HepG2 (cell line): ENCODE data around the gene AK4. TPM values are rescaled to one million over a fixed set of nuclear protein-coding genes. Genes with fewer than 3 reads are reported as not detected.

ENCODE experiments used
- ATAC-seq: fragments of 200-7000 bp; cut with Tn5 transposase; 3 replicates; pipeline ENCODE4 v1.9.1; 2020; ENCODE audit warnings: mild to moderate bottlenecking, moderate library complexity
- BruUV-seq: library from RNA; stranded (reverse); fragments of 400-500 nt; replicated peaks from 2 replicates; lab custom pipeline; 2021; lab: Mats Ljungman, UMichigan
- CTCF ChIA-PET: fragments of 300-600 bp; formaldehyde crosslinking; extraction: SDS; loops from one replicate; lab custom pipeline; 2021; ENCODE audit warnings: low total read pairs, inconsistent platforms, low intra/inter-chr PET ratio; lab: Yijun Ruan, JAX
- POLR2A ChIA-PET: fragments of 350-600 bp; sonication (Branson Sonifier 250); formaldehyde crosslinking; loops from one replicate; lab custom pipeline; 2020; ENCODE audit warnings: antibody characterized with exemption, inconsistent platforms; lab: Yijun Ruan, JAX
- DNase-seq: peaks from one replicate; pipeline ENCODE4 v3.0.0-alpha.2; 2015; ENCODE audit warnings: low spot score
- FAIRE-seq: peaks from 3 replicates; lab custom pipeline; 2011; peaks lifted over from hg19 to GRCh38; lab: Jason Lieb, UNC
- H2AFZ ChIP-seq: one replicate; pipeline ENCODE4 v1.6.1; 2011; ENCODE audit warnings: low read length, inconsistent platforms
- H3K27ac ChIP-seq: fragments of 300-600 bp; 3 replicates; pipeline ENCODE4 v1.8.0; 2011; ENCODE audit warnings: mixed run types, mild to moderate bottlenecking, mixed read lengths, low read length, inconsistent platforms; ENCODE audit not compliant: insufficient read depth; ENCODE audit errors: extremely low read length
- H3K27me3 ChIP-seq, 2 experiments: fragments of 200-600 bp in 1 of 2; 2 replicates in 1 of 2; 3 replicates in 1 of 2; pipeline versions ENCODE4 v1.6.0 to v1.8.0; 2011; ENCODE audit warnings: low read length in 2 of 2, mild to moderate bottlenecking in 2 of 2, moderate library complexity in 2 of 2, inconsistent platforms in 1 of 2; ENCODE audit not compliant: insufficient read depth in 2 of 2, control insufficient read depth in 1 of 2
- H3K36me3 ChIP-seq, 2 experiments: fragments of 200-600 bp in 1 of 2; replicated peaks in 1 of 2; 2 replicates in 1 of 2; 3 replicates in 1 of 2; pipeline versions ENCODE4 v1.5.1 to v1.8.0; 2011; ENCODE audit warnings: low read length in 2 of 2, inconsistent platforms in 1 of 2; ENCODE audit not compliant: insufficient read depth in 2 of 2, control insufficient read depth in 1 of 2
- H3K4me1 ChIP-seq: 2 replicates; pipeline ENCODE4 v1.5.1; 2012; ENCODE audit warnings: low read length, inconsistent platforms; ENCODE audit not compliant: insufficient read depth
- H3K4me2 ChIP-seq: 2 replicates; pipeline ENCODE4 v1.6.0; 2011; ENCODE audit warnings: low read depth, low read length, inconsistent platforms
- H3K4me3 ChIP-seq, 3 experiments: fragments of 200-600 bp in 1 of 3; sonication (generic), shearing (Covaris generic) in 1 of 3; replicated peaks in 1 of 3; 2 replicates each; pipeline ENCODE4 v1.5.1; 2011 to 2016; ENCODE audit warnings: low read length in 3 of 3, inconsistent platforms in 2 of 3, low read depth in 2 of 3, mild to moderate bottlenecking in 2 of 3, control low read depth in 1 of 3, mixed read lengths in 1 of 3; ENCODE audit not compliant: insufficient read depth in 1 of 3
- H3K79me2 ChIP-seq: one replicate; pipeline ENCODE4 v1.6.1; 2011; ENCODE audit warnings: low read length, inconsistent platforms; ENCODE audit not compliant: insufficient read depth
- H3K9ac ChIP-seq: 2 replicates; pipeline ENCODE4 v1.6.0; 2011; ENCODE audit warnings: mild to moderate bottlenecking, low read depth, low read length, inconsistent platforms; ENCODE audit not compliant: insufficient read depth
- H3K9me3 ChIP-seq: 2 replicates; pipeline ENCODE4 v1.5.1; 2012; ENCODE audit warnings: mild to moderate bottlenecking, low read length
- H4K20me1 ChIP-seq: 2 replicates; pipeline ENCODE4 v1.6.0; 2011; ENCODE audit warnings: inconsistent platforms, mild to moderate bottlenecking, low read length, moderate library complexity; ENCODE audit not compliant: insufficient read depth
- MATR3 ChIP-seq: sonication (generic); formaldehyde crosslinking; IDR thresholded peaks from 2 replicates; pipeline ENCODE4 v1.4.0; 2020; ENCODE audit warnings: missing genetic modification reagents
- MLLT10 ChIP-seq: sonication (generic); formaldehyde crosslinking; IDR thresholded peaks from 2 replicates; pipeline ENCODE4 v1.4.0; 2020; ENCODE audit warnings: missing genetic modification reagents
- TCF12 ChIP-seq, 2 experiments: fragments of 450-650 bp in 1 of 2; sonication (generic) in 1 of 2; formaldehyde crosslinking in 1 of 2; IDR thresholded peaks; 2 replicates each; pipeline versions ENCODE4 v1.6.1 to v1.8.0; 2017 to 2022; ENCODE audit warnings: antibody characterized with exemption in 1 of 2, mild to moderate bottlenecking in 1 of 2, missing genetic modification reagents in 1 of 2, moderate library complexity in 1 of 2
- ZNF839 ChIP-seq: sonication (generic); formaldehyde crosslinking; IDR thresholded peaks from 2 replicates; pipeline ENCODE4 v1.4.0; 2020; ENCODE audit warnings: missing genetic modification reagents, mild to moderate bottlenecking, borderline replicate concordance
- WGBS: methylation state at CpG from one replicate; pipeline ENCODE4 v1.1.6; 2017; ENCODE audit warnings: low lambda C conversion rate; 5-methylcytosine and 5-hydroxymethylcytosine counted together
- in situ Hi-C: cut with HindIII; loops from 2 replicates; pipeline ENCODE4 v1.10.0; 2017; ENCODE audit warnings: low pct_unique_long_range_greater_than_20kb; ENCODE audit not compliant: extremely low pct_ligation_motif_present
- intact Hi-C: fragments of 100-400 bp; cut with micrococcal nuclease; formaldehyde crosslinking; loops from one replicate; pipeline ENCODE4 v1.10.0; 2022; ENCODE audit not compliant: unreplicated experiment
- polyA plus RNA-seq, 8 experiments: library from polyadenylated mRNA; depleted of rRNA in 3 of 8; stranded (reverse) in 7 of 8; unstranded in 1 of 8; fragments of >200 nt; fragmentation: Illumina TruSeq in 4 of 8; extraction: Trizol in 4 of 8; gene quantifications; 2 replicates each; pipeline versions ENCODE4 v1.2.1 to v1.2.3, GENCODE V29; 2011 to 2016; ENCODE audit warnings: low read depth in 4 of 8, missing spikeins in 1 of 8, mixed read lengths in 1 of 8; ENCODE audit not compliant: insufficient read depth in 1 of 8
- total RNA-seq, 5 experiments: library from RNA; depleted of rRNA; stranded (reverse); fragments of >200 nt; fragmentation: Illumina TruSeq; extraction: Trizol; gene quantifications; 2 replicates each; pipeline ENCODE4 v1.2.3, GENCODE V29; 2016; ENCODE audit warnings: low read depth in 1 of 5
- TF ChIP-seq, protein P1 (sequence below): sonication (generic); formaldehyde crosslinking; IDR thresholded peaks from 2 replicates; pipeline ENCODE4 v1.4.0; 2020; ENCODE audit warnings: missing genetic modification reagents, borderline replicate concordance
- TF ChIP-seq, protein P2 (sequence below): sonication (generic); formaldehyde crosslinking; IDR thresholded peaks from 2 replicates; pipeline ENCODE4 v1.5.0; 2020; ENCODE audit warnings: missing genetic modification reagents
- TF ChIP-seq, protein P3 (sequence below): sonication (generic); formaldehyde crosslinking; IDR thresholded peaks from 2 replicates; pipeline ENCODE4 v1.4.0; 2020; ENCODE audit warnings: missing genetic modification reagents

The AK4 gene
- total and polyA plus RNA-seq, 2 of the 13 experiments (the other 11 are each of a cell fraction or from before 2014, with no cell fraction given), result 110 to 160 TPM

DNA sequence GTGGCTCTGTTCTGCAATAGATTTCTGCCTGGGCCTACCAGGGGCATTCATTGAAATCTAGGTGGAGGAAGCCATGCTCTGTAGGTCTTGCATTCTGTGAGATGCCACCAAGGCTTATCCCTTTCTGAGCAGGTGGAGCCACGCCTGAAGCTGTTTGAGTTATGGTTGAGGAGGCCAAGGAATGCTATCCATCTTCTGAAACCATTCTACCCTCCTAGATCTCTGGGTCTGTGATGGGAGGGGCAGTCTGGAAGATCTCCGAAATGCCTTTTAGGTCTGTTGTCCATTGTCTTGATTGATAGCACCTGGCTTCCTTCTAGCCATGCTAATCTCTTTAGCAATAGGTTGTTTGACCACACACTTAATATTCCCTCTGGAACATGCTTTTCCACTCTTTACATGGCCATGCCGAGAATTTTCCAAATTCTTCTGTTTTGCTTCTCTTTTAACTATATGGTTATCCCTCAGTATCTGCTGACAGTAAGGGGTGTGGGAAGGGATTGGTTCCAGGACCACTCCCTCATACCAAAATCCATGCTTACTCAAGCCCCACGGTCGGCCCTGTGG is 45.2 kb downstream of the AK4 start:
- H4K20me1 ChIP-seq, result peaks cover 21% of the 10 kb centered on the region
- H3K4me2 ChIP-seq, result no peak overlapping the region
- in situ Hi-C loops, result no loop called here
- no peak overlapping the region for H3K4me3 ChIP-seq
- peaks cover 67% of the 10 kb centered on the region for H3K79me2 ChIP-seq
- no peak overlapping the region for H3K9ac ChIP-seq
- DNase-seq (no peak), ATAC-seq (no peak), FAIRE-seq (no peak)
- over 99% methylated on average over 4 of the region's 5 CpGs for WGBS
- no peaks in the 10 kb centered on the region for H3K4me1 ChIP-seq
- intact Hi-C loops, result no loop called here
- H3K36me3 ChIP-seq, result peaks cover 14 to 63% of the 10 kb centered on the region in 2 experiments
- H3K9me3 ChIP-seq, result no peaks in the 10 kb centered on the region
- no peaks in the 10 kb centered on the region for H3K27me3 ChIP-seq
- ChIA-PET POLR2A (no interaction called here), CTCF (no interaction called here)
- BruUV-seq, result no TSS peak
- H2AFZ ChIP-seq, result no peak overlapping the region
- no peak overlapping the region for H3K27ac ChIP-seq
- TF ChIP-seq, protein P1, sequence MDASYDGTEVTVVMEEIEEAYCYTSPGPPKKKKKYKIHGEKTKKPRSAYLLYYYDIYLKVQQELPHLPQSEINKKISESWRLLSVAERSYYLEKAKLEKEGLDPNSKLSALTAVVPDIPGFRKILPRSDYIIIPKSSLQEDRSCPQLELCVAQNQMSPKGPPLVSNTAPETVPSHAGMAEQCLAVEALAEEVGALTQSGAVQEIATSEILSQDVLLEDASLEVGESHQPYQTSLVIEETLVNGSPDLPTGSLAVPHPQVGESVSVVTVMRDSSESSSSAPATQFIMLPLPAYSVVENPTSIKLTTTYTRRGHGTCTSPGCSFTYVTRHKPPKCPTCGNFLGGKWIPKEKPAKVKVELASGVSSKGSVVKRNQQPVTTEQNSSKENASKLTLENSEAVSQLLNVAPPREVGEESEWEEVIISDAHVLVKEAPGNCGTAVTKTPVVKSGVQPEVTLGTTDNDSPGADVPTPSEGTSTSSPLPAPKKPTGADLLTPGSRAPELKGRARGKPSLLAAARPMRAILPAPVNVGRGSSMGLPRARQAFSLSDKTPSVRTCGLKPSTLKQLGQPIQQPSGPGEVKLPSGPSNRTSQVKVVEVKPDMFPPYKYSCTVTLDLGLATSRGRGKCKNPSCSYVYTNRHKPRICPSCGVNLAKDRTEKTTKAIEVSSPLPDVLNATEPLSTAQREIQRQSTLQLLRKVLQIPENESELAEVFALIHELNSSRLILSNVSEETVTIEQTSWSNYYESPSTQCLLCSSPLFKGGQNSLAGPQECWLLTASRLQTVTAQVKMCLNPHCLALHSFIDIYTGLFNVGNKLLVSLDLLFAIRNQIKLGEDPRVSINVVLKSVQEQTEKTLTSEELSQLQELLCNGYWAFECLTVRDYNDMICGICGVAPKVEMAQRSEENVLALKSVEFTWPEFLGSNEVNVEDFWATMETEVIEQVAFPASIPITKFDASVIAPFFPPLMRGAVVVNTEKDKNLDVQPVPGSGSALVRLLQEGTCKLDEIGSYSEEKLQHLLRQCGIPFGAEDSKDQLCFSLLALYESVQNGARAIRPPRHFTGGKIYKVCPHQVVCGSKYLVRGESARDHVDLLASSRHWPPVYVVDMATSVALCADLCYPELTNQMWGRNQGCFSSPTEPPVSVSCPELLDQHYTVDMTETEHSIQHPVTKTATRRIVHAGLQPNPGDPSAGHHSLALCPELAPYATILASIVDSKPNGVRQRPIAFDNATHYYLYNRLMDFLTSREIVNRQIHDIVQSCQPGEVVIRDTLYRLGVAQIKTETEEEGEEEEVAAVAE, result no peak
- TF ChIP-seq MATR3 (CRISPR knock-in tag) (no peak), MLLT10 (CRISPR knock-in tag) (no peak), ZNF839 (CRISPR knock-in tag) (no peak), TCF12 (IDR thresholded peaks at IDR 0.05) (no peak), TCF12 (CRISPR knock-in tag; IDR thresholded peaks at IDR 0.05) (no peak)
- TF ChIP-seq, protein P2, sequence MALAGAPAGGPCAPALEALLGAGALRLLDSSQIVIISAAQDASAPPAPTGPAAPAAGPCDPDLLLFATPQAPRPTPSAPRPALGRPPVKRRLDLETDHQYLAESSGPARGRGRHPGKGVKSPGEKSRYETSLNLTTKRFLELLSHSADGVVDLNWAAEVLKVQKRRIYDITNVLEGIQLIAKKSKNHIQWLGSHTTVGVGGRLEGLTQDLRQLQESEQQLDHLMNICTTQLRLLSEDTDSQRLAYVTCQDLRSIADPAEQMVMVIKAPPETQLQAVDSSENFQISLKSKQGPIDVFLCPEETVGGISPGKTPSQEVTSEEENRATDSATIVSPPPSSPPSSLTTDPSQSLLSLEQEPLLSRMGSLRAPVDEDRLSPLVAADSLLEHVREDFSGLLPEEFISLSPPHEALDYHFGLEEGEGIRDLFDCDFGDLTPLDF, result no peak
- TF ChIP-seq, protein P3, sequence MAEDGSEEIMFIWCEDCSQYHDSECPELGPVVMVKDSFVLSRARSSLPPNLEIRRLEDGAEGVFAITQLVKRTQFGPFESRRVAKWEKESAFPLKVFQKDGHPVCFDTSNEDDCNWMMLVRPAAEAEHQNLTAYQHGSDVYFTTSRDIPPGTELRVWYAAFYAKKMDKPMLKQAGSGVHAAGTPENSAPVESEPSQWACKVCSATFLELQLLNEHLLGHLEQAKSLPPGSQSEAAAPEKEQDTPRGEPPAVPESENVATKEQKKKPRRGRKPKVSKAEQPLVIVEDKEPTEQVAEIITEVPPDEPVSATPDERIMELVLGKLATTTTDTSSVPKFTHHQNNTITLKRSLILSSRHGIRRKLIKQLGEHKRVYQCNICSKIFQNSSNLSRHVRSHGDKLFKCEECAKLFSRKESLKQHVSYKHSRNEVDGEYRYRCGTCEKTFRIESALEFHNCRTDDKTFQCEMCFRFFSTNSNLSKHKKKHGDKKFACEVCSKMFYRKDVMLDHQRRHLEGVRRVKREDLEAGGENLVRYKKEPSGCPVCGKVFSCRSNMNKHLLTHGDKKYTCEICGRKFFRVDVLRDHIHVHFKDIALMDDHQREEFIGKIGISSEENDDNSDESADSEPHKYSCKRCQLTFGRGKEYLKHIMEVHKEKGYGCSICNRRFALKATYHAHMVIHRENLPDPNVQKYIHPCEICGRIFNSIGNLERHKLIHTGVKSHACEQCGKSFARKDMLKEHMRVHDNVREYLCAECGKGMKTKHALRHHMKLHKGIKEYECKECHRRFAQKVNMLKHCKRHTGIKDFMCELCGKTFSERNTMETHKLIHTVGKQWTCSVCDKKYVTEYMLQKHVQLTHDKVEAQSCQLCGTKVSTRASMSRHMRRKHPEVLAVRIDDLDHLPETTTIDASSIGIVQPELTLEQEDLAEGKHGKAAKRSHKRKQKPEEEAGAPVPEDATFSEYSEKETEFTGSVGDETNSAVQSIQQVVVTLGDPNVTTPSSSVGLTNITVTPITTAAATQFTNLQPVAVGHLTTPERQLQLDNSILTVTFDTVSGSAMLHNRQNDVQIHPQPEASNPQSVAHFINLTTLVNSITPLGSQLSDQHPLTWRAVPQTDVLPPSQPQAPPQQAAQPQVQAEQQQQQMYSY, result no peak
